ENCODE data around the gene CABP4. TPM values are rescaled to one million over a fixed set of nuclear protein-coding genes. Genes with fewer than 3 reads are reported as not detected.
A peak's percentile ranks its signal among the peaks of the same experiment; 100 is the strongest.

Gene CABP4
- total and polyA plus RNA-seq, 2 donors (not counting 1 experiment from before 2014, with no cell fraction given), result 3.2 to 5.2 TPM

- H3K4me1 Mint-ChIP-seq, result peaks cover 50% of the 10 kb centered on the region
- DNase-seq (no peak), ATAC-seq (ENCODE audit: low read depth) (no peak)
- TF ChIP-seq EZH2 (IDR thresholded peaks at IDR 0.05; ENCODE audit: borderline replicate concordance, insufficient read depth, low read depth, low read length, poor library complexity, severe bottlenecking), result no peak
- no peak for TF ChIP-seq CTCF (IDR thresholded peaks at IDR 0.05)
- no peaks in the 10 kb centered on the region for H3K36me3 ChIP-seq (replicated peaks in 1 of 2; ENCODE audit: control extremely low read depth in 1 of 2, control insufficient read depth in 1 of 2, extremely low read depth in 1 of 2, insufficient read depth in 2 of 2, low read length in 1 of 2)
- H3K27me3 Mint-ChIP-seq, result no peaks in the 10 kb centered on the region
- no peak overlapping the region for H3K9ac ChIP-seq (ENCODE audit: low read length)
- H3K79me2 ChIP-seq (ENCODE audit: control insufficient read depth, insufficient read depth, low read length), result peaks cover 60% of the 10 kb centered on the region
- H3K4me2 ChIP-seq (replicated peaks; ENCODE audit: low read depth, low read length, poor library complexity, severe bottlenecking), result peak overlapping the region; percentile 32
- WGBS (ENCODE audit: insufficient coverage), result 88% methylated on average over 25 of the region's 25 CpGs
- intact Hi-C loops (cut with micrococcal nuclease), result no loop called here
- ChIA-PET POLR2A (interaction anchor here (0.7 to 9.6 kb wide), 8 partner anchors 9 to 59 kb away, joined by 3 to 110 read pairs (median 4); partner anchors contain the start of genes PPP1CA, PTPRCAP, RAD9A and TMEM134), CTCF (interaction anchor here (1.2 to 1.5 kb wide), 2 partner anchors 13 to 33 kb away, joined by 3 to 4 read pairs; partner anchors contain the start of gene PTPRCAP)
- H3K4me1 ChIP-seq (ENCODE audit: control insufficient read depth in 2 of 2, insufficient read depth in 2 of 2, low read length in 2 of 2), result peaks cover 55 to 87% of the 10 kb centered on the region in 2 donors
- H3K4me3 Mint-ChIP-seq, result no peak overlapping the region
- no peak overlapping the region for H3K27ac ChIP-seq (ENCODE audit: low read length in 2 of 2)
- no peaks in the 10 kb centered on the region for H3K27me3 ChIP-seq (replicated peaks in 1 of 4; ENCODE audit: control extremely low read depth in 1 of 4, control insufficient read depth in 3 of 4, insufficient read depth in 4 of 4, low read length in 3 of 4)
- no peaks in the 10 kb centered on the region for H3K9me3 Mint-ChIP-seq (ENCODE audit: insufficient read depth)
- no peak overlapping the region for H2AFZ ChIP-seq (ENCODE audit: insufficient read depth, low read depth, low read length, poor library complexity, severe bottlenecking)
- peak overlapping the region; percentile 81 for H3K27ac Mint-ChIP-seq
- H4K20me1 ChIP-seq (ENCODE audit: control insufficient read depth, insufficient read depth, low read length, poor library complexity, severe bottlenecking), result no peaks in the 10 kb centered on the region
- H3K9me3 ChIP-seq (ENCODE audit: control extremely low read depth in 1 of 3, control insufficient read depth in 2 of 3, insufficient read depth in 1 of 3, low read length in 2 of 3), result no peaks in the 10 kb centered on the region
- no peak overlapping the region for H3K4me3 ChIP-seq (ENCODE audit: control extremely low read depth in 1 of 5, extremely low read depth in 1 of 5, insufficient read depth in 1 of 5, low read depth in 2 of 5, low read length in 4 of 5)
Observed at GRCh38 chr11:67450796-67451657, 4.1 kb upstream of the CABP4 start.

- DNase-seq, result no peak
Observed at GRCh38 chr11:67451658-67451976, 3.5 kb upstream of the CABP4 start.

More at GRCh38 chr11:67451658-67451976, 3.5 kb upstream of the CABP4 start:
- Histone ChIP-seq H2AFZ (ENCODE audit: insufficient read depth, low read depth, low read length, poor library complexity, severe bottlenecking) (no peak overlapping the region), H4K20me1 (ENCODE audit: control insufficient read depth, insufficient read depth, low read length, poor library complexity, severe bottlenecking) (no peaks in the 10 kb centered on the region), H3K79me2 (ENCODE audit: control insufficient read depth, insufficient read depth, low read length) (peaks cover 64% of the 10 kb centered on the region), H3K9me3 (ENCODE audit: control extremely low read depth in 1 of 3, control insufficient read depth in 2 of 3, insufficient read depth in 1 of 3, low read length in 2 of 3) (no peaks in the 10 kb centered on the region), H3K4me2 (replicated peaks; ENCODE audit: low read depth, low read length, poor library complexity, severe bottlenecking) (peak overlapping the region; percentile 32), H3K9ac (ENCODE audit: low read length) (no peak overlapping the region), H3K27me3 (replicated peaks in 1 of 4; ENCODE audit: control extremely low read depth in 1 of 4, control insufficient read depth in 3 of 4, insufficient read depth in 4 of 4, low read length in 3 of 4) (no peaks in the 10 kb centered on the region), H3K27ac (ENCODE audit: low read length in 2 of 2) (no peak overlapping the region), H3K4me1 (ENCODE audit: control insufficient read depth in 2 of 2, insufficient read depth in 2 of 2, low read length in 2 of 2) (peaks cover 50 to 86% of the 10 kb centered on the region in 2 donors), H3K36me3 (replicated peaks in 1 of 2; ENCODE audit: control extremely low read depth in 1 of 2, control insufficient read depth in 1 of 2, extremely low read depth in 1 of 2, insufficient read depth in 2 of 2, low read length in 1 of 2) (no peaks in the 10 kb centered on the region), H3K4me3 (ENCODE audit: control extremely low read depth in 1 of 5, extremely low read depth in 1 of 5, insufficient read depth in 1 of 5, low read depth in 2 of 5, low read length in 4 of 5) (no peak overlapping the region)
- no peaks in the 10 kb centered on the region for H3K27me3 Mint-ChIP-seq
- H3K4me3 Mint-ChIP-seq, result no peak overlapping the region
- intact Hi-C loops (cut with micrococcal nuclease), result no loop called here
- H3K9me3 Mint-ChIP-seq (ENCODE audit: insufficient read depth), result no peaks in the 10 kb centered on the region
- H3K4me1 Mint-ChIP-seq, result peaks cover 45% of the 10 kb centered on the region
- POLR2A ChIA-PET, result interaction anchor here (0.6 to 9.6 kb wide), 6 partner anchors 8 to 60 kb away, joined by 3 to 110 read pairs (median 4); partner anchors contain the start of genes PTPRCAP, RAD9A and TMEM134
- 93% methylated on average over 14 of the region's 14 CpGs for WGBS (ENCODE audit: insufficient coverage)
- no peak for TF ChIP-seq CTCF (IDR thresholded peaks at IDR 0.05)
- TF ChIP-seq EZH2 (IDR thresholded peaks at IDR 0.05; ENCODE audit: borderline replicate concordance, insufficient read depth, low read depth, low read length, poor library complexity, severe bottlenecking), result no peak
- no peak for ATAC-seq (ENCODE audit: low read depth)
- H3K27ac Mint-ChIP-seq, result peak overlapping the region; percentile 81
- CTCF ChIA-PET, result interaction anchor here (1.2 to 1.5 kb wide), 2 partner anchors 14 to 34 kb away, joined by 3 to 4 read pairs; partner anchors contain the start of gene PTPRCAP

All from B cell (primary cell).